GM21423 (cell line): Measurements from ENCODE around the gene SLC2A11.
"Not testable (repeated sequence)": the region's sequence is repeated elsewhere in the genome, so short reads cannot be mapped to it uniquely, and the experiment has no call there.

Experiments
- ATAC-seq: cut with Tn5 transposase; IDR thresholded peaks from one replicate; pipeline ENCODE4 v1.9.1; 2021; ENCODE audit warnings: mild to moderate bottlenecking, moderate library complexity; ENCODE audit not compliant: unreplicated experiment

Gene SLC2A11

DNA sequence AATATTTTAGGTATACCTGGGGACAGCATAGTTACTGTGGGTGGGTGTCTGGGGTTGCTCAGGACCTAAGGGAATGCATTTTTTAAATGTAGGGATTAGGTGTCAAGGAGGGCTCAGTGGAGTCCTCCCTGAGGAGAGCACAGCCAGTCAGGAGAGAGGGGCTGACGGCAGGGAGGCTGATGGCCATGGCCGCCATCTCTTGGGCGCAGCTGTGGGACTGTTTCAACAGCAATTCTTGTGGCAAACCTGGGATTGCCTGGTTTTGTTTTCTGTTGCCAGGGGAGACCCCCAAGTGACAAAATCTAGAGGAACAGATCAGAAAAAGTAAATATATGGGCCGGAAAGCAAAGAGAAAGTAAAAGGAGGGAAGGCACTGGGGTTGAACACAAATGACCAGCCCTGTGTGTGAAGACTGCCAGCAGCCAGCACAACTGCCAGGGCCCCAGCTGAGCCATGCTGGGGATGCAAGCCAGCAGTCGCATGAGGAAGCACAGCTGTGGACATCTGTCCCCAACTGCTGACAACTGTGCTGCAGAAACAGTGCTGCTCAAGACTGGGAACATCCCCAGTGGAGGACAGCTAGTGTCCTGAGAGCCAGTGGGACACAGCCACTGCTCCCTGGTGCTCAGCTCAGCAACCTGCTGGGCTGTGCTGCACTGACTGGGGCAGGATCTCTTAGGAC, 47.0 kb downstream of the SLC2A11 start:
- no peak for ATAC-seq

DNA sequence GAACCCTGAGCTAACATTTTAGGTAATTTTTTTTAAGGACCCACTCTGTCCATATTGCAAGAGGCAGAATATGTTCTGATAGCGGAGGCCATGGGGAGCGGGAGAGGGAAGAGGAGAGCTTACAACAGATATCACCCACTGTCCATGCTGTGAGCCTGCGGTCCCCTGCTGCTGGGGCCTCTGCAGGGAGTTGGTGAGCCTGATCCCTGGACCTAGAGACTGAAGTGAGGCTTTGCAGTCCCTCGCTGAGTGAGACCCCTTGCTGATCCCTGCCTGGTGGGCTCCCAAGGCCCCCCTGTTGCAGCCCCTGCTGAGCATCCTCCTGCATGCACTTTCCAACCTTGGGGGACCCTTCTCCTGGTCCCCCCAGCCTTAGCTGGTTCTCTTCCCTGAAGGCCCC, 49.0 kb downstream of the SLC2A11 start:
- ATAC-seq: no peak

DNA sequence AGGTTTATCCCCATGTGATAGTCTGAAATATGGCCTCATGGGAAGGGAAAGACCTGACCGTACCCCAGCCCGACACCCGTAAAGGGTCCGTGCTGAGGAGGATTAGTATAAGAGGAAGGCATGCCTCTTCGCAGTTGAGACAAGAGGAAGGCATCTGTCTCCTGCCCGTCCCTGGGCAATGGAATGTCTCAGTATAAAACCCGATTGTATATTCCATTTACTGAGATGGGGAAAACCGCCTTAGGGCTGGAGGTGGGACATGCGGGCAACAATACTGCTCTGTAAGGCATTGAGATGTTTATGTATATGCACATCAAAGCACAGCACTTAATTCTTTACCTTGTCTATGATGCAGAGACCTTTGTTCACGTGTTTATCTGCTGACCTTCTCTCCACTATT, 49.7 kb downstream of the SLC2A11 start:
- not testable (repeated sequence) for ATAC-seq

DNA sequence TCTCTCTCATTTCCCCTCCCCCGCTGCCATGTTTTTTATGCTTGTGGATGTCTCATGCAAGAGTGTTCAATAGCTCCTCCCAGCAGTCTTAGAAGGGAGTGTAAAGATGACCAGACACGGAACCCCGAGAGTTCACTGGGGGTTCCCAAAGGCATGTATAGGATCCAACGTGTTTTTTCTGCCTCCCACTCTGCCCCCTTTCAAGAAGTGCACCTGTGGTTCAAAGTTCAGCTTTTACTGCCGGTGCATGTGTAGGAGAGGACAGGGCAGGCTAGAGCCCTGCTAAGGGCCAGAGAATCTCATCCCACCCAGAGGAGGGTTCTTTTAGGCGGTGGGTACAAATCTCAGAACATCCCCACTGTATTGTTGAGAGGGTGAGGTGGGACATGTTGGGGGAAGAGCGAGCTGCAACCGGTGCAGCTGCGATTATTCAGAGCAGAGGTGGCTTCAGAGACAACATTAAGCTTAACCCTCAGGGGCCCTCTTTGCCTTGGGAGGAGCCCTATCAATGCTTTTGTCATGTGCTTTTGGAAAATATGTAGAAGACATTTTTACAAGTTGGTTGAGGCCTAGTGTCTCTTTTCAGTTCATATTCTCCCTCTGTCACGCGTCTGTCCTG, 51.0 kb downstream of the SLC2A11 start:
- ATAC-seq: no peak

DNA sequence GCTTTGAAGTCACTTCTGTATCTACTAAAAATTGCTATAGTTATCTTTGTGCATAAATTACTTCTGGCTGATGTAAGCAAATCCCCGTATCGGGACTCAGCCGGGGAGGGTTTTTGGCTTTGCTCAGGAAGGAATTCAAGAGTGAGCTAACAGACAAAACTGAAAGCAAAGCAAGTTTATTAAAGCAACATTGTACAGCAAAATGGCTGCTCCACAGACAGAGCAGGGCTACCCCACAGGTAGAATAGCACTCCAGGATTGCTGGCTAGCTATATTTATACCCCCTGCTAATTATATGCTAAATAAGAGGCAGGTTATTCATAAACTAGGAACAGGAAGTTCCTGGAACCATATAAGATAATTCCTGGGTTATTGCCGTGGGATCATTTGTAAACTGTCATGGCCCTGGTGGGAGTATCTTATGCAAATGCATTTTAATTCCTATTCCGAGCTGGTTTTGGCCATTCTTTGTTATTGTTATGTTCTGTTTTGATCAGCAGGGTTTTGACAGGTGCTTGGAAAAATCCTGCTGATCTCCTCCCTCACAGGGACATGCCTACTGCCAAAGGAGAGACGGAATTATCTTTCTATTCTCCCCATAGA, 51.7 kb downstream of the SLC2A11 start:
- no peak for ATAC-seq

DNA sequence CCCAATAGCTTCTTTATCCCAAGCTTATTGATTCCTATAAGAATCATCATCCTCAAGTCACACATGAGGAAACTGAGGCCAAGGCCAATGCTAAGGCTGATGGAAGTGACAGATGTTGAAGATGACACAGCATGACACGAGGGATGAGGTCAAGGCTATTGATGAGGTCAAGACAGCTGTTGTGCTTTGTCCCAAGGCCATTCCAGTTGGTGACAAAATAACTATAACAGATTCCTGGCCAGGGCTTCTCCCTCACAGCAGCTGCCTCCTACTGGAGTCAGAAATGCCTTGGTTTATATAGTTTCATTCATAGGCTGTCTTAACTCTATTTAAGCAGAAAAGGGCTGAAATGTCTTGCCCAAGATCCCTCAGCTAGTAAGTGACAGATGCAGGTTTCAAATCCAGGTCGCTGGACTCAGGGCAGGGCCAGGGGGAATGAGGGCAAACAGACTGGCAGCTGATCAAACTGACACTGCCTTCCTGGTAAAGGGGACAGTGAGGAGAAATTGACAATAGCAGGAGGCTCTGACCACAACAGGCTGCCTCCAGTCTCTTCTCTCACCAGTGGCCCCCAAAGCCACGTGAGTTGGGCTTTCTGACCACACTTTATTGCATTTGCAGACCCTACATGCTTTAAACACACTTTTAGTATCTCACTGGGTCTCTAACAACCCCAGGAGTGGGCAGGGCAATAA, 53.0 kb downstream of the SLC2A11 start:
- ATAC-seq: no peak

DNA sequence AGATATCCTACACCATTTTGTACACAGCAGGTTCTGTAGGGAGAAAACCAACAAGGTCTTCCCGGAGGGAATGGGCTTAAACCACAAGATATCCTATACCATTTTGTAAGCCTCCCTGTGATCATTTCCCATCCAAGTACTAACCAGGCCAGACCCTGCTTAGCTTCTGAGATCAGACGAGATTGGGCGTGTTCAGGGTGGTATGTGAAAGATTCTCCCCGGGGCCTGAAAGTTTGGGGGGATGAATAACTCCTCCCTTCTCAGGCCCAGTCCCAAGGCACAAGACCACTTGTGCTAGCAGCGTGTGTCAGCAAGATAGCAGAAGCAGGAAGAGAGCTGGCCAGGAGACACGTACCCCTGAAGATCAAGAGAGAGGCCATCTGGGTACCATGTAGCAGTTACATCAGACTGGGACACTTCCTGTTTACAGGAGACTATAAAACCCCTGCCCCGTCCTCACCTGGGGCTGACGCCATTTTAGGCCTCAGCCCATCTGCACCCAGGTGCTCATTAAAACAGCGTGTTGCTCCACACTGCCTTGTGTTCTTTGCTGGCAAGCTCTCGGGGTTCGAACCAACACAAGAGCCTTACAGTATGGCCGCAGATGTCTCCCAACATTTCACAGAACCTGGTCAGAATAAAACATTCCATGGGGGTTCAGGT, 53.8 kb downstream of the SLC2A11 start:
- ATAC-seq: no peak

DNA sequence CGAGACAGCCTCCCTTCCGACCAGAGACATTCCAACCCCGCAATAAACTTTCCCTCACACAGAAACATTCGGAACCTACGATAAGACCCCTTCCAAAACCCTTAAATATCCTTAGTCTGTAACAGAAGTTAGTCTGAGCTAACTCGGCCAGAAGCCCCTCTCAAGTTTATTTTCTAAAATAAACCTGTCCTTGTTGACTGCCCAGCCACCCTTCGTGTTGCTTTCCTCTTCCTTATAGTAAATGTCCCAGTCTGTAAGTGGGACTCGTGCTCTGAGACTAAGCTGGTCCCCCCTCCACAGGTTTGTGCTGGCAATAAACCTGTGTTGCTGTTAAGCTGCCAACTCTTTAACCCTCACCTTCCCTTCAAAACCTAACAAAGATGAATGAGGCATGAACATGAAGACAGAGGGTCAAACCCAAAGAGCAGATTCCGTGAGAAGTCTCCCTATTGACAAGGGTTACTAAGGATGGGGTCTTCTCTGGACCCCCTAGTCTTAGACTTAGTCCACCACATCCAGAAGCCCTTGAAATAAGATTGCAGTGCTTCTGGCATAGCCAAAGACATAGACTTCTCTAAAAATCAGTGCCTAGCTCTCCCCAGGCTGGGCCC, 54.7 kb downstream of the SLC2A11 start:
- ATAC-seq: no peak

DNA sequence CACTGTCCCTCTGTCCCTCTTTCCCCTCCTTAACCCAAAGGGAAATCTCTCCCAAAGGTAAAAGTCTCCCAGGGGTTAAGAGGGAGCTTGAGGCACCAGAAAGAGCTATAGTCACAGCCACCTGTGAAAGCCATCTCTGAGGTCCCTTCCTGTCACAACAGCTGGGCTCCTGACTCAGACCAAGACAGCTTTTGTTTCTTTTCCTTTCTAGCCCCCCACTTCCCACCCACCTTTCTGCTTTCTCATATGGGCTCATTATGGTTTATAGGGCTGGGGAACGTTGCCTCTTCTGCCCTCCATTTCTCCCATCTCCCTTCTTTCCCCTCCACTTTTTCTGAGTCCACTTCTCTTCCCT, 55.6 kb downstream of the SLC2A11 start:
- ATAC-seq: no peak

DNA sequence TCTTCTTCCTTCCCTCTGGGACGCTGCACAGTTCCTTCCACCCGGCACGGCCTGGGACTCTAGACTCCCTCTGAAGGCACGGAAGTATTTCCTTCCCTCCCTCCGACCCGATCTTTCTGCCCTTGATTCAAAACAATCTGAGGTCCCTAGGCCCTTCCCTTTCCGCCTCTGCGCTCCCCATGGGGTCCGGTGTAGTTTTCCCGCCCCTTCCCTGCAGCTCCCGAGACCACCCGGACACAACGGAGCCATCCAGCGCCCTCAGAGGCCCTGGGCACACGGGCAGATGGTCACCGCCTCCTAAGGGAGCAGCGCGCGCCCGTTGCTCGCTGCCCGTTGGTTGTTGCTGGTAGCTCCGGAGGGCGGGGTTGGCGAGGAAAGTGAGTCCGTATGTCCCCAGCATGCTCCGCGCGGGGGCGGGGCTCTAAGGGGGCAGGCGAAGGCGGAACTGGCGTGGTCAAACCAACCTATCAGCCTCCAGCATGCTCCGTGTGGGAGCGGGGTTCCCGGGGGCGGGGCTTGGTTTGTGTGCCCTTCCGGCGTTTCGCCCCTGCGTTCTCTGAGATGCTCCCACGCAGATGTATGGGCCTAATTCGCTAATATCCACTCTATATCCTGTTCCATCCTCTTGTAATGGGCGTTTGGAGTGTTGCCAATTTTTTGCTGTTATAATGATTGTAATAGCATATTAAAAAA, 56.1 kb downstream of the SLC2A11 start:
- ATAC-seq: peak; percentile 95

DNA sequence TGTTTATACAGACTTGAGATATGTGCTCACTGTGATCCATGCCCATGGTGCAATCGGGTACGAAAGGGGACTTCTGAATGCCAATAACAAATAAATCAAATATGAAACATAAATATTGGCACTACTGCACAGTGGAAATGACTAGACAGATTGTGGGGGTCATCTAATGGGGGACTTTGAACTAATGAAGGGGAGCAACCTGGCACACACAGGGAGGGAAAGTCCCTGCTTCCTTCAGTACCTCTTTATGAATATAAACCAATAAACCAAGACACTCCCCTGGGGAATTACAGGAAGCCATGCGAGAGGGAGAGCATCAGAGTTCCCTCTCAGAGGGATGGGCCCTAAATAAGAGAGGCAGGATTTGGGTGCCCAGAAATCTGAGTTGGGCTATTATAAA, 57.6 kb downstream of the SLC2A11 start:
- ATAC-seq: no peak

DNA sequence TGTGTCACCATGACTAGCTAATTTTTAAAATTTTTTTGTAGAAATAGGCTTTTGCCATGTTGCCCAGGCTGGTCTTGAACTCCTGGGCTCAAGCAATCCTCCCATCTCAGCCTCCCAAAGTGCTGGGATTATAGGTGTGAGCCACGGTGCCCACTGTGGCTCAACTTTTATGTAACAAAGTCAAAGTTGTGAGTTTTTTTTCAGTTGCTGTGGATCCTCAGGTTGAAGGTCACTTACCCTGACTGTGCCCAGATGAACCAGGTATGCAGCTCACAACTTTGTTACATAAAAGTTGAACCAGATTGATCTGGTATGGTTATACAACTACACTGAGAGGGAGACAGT, 62.6 kb downstream of the SLC2A11 start:
- ATAC-seq: not testable (repeated sequence)

DNA sequence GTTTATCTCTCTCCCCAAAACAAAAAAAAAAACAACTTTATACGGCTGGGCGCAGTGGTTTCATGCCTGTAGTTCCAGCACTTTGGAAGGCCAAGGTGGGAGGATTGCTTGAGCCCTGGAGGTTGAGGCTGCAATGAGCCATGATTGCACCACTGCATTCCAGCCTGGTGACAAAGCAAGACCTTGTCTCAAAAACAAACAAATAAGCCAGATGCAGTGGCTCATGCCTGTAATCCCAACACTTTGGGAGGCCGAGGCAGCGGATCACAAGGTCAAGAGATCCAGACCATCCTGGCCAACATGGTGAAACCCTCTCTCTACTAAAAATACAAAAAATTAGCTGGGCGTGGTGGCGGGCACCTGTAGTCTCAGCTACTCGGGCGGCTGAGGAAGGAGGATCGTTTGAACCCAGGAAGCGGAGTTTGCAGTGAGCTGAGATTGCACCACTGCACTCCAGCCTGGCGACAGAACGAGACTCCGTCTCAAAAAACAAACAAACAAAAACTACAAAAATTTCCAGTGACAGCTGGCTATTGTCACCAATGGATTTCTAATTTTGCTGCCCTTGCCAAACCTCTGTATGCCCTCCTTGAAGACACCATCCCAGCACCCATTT, 64.0 kb downstream of the SLC2A11 start:
- ATAC-seq: not testable (repeated sequence)

DNA sequence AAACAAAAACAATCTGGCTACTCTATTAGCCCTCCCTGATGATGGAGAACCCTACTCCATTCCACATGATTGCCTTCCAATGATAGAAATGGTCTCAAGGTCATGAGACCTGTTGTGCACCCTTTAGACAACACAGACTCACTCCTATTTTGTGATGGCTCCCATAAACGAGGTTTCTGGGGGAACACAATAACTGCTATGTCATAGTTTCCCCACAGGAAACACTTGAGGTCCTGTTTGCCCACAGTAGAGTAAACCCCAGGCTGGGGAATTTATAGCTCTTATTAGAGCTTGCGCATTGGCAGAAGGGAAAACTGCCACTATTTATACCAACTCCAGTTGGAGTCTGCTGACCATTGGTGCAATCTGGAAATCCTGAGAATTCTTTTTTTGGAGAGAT, 65.2 kb downstream of the SLC2A11 start:
- ATAC-seq: no peak

DNA sequence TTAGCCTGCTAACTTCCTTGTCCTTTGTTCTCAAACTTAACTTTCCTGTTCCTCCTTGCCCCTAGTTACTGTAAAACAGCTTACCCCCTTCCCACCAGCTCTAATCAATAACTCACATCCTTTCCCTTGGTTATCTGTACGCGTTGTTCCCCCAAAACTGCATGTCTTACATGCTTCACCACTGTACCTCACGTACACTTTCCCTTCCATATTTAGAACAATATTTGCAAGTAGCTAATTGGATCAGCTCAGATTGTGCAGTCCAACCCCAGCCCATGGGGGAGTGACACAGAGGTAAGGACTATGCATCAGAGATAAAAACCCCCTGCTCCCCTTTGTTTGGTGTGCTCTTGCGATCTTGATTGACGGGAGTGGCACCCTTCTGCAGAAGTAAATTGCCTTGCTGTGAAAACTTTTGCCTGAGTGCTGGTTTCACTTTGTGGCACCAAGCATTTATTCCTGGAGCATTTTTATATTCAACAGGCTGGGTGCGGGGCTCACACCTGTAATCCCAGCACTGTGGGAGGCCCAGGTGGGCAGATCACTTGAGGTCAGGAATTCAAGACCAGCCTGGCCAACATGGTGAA, 67.4 kb downstream of the SLC2A11 start:
- ATAC-seq: no peak

DNA sequence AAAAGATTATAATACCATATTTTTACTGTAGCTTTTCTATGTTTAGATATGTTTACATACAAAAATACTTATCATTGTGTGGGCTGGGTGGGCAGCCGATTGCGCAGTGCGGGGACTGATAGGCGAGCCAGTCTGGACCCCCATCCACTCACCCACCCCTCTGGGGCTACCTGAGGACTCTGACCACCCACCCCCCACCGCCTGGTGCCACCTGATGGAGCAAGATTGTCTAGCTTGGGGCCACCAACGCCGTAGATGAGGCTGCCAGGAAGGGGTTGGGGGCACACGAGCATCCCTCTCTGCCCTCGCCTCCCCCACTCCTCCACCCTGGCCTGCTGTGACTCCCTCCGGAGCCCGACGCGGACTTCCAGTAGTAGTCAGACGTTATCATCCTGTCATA, 68.9 kb downstream of the SLC2A11 start:
- no peak for ATAC-seq
